Transverse colon (tissue), 4 donors: ENCODE results near the gene CYP8B1. TPM values are rescaled to one million over a fixed set of nuclear protein-coding genes. Genes with fewer than 3 reads are reported as not detected.

Experiments
- DNase-seq: peaks from one replicate; pipeline ENCODE4 v3.0.0-alpha.2; 2019
- H3K27ac ChIP-seq, 4 donors: fragments of 200-600 bp; sonication (generic); 2 replicates each; pipeline ENCODE4 v1.5.1; 2016 to 2018; ENCODE audit warnings: inconsistent platforms in 4 of 4
- H3K27me3 ChIP-seq: fragments of 200-600 bp; sonication (generic); 2 replicates; pipeline ENCODE4 v1.5.1; 2017; ENCODE audit warnings: inconsistent platforms
- H3K36me3 ChIP-seq, 4 donors: fragments of 200-600 bp; sonication (generic); 2 replicates each; pipeline ENCODE4 v1.5.1; 2017 to 2019; ENCODE audit warnings: inconsistent platforms in 4 of 4
- H3K4me1 ChIP-seq, 4 donors: fragments of 200-600 bp; sonication (generic); 2 replicates each; pipeline ENCODE4 v1.5.1; 2017 to 2020; ENCODE audit warnings: inconsistent platforms in 4 of 4
- H3K4me3 ChIP-seq, 4 donors: fragments of 200-600 bp; sonication (generic); 1 replicate in 1 of 4; 2 replicates in 3 of 4; pipeline versions ENCODE4 v1.5.1 to v1.6.1; 2017 to 2019; ENCODE audit warnings: inconsistent platforms in 4 of 4
- H3K9me3 ChIP-seq, 2 donors: fragments of 200-600 bp; sonication (generic); 2 replicates each; pipeline ENCODE4 v1.5.1; 2017 to 2019; ENCODE audit warnings: inconsistent platforms in 2 of 2
- CTCF ChIP-seq, 5 experiments: fragments of 200-600 bp in 3 of 5; fragments of 450-650 bp in 2 of 5; sonication (generic) in 3 of 5; IDR thresholded peaks; 1 replicate in 2 of 5; 2 replicates in 3 of 5; pipeline ENCODE4 v1.5.1; 2016 to 2017; ENCODE audit warnings: antibody characterized with exemption in 5 of 5, inconsistent platforms in 3 of 5, mild to moderate bottlenecking in 2 of 5, moderate library complexity in 1 of 5
- EP300 ChIP-seq: sonication (generic); formaldehyde crosslinking; IDR thresholded peaks from one replicate; pipeline ENCODE4 v1.6.1; 2017; ENCODE audit warnings: antibody characterized with exemption, low read depth
- POLR2A ChIP-seq: fragments of 450-650 bp; IDR thresholded peaks from one replicate; pipeline ENCODE4 v1.6.1; 2016; ENCODE audit warnings: antibody characterized with exemption, mild to moderate bottlenecking, moderate library complexity
- POLR2AphosphoS5 ChIP-seq, 3 donors: sonication (generic); formaldehyde crosslinking; IDR thresholded peaks; one replicate each; pipeline ENCODE4 v1.6.1; 2016; ENCODE audit warnings: antibody characterized with exemption in 3 of 3
- WGBS, 2 donors: methylation state at CpG; one replicate each; pipeline ENCODE4 v1.1.5; 2018; ENCODE audit warnings: low coverage in 1 of 2; 5-methylcytosine and 5-hydroxymethylcytosine counted together
- in situ Hi-C, 4 donors: fragments of 200-750 bp; cut with MboI; loops; one replicate each; pipeline versions ENCODE4 v1.15.0 to v1.15.1; 2017; ENCODE audit warnings: low sequenced_read_pairs in 3 of 4, low pct_ligation_motif_present in 1 of 4, low pct_unique_long_range_greater_than_20kb in 1 of 4
- intact Hi-C: fragments of 100-400 bp; cut with DNase I; formaldehyde crosslinking; loops from one replicate; pipeline ENCODE4 v1.15.1; 2023; ENCODE audit warnings: low total_unique reads
- total RNA-seq, 4 donors: library from RNA; depleted of rRNA; stranded (reverse); fragments of >200 nt; gene quantifications; one replicate each; pipeline ENCODE4 v1.1.0, GENCODE V29; 2016

CYP8B1 gene
- total RNA-seq, 4 donors from 2014 or later, result not detected

GRCh38 chr3:42904076-42904475, 28.4 kb upstream of the CYP8B1 start:
- TF ChIP-seq POLR2A (no peak), POLR2AphosphoS5 (IDR thresholded peaks at IDR 0.05) (no peak), EP300 (no peak), CTCF (IDR thresholded peaks at IDR 0.05) (no peak)
- no peaks in the 10 kb centered on the region for H3K9me3 ChIP-seq
- in situ Hi-C loops, result no loop called here
- peaks cover 0 to 13% (median 9%) of the 10 kb centered on the region in 4 donors for H3K4me1 ChIP-seq
- H3K27ac ChIP-seq, result no peak overlapping the region
- DNase-seq, result no peak
- H3K36me3 ChIP-seq, result no peaks in the 10 kb centered on the region
- no peak overlapping the region for H3K4me3 ChIP-seq
- no peaks in the 10 kb centered on the region for H3K27me3 ChIP-seq
- intact Hi-C loops, result no loop called here
- 80 to 81% methylated on average over 1 of the region's 1 CpG for WGBS, 2 donors

- intact Hi-C loops (no loop called here), in situ Hi-C loops (no loop called here)
- no peak overlapping the region for H3K27ac ChIP-seq
- H3K27me3 ChIP-seq, result no peaks in the 10 kb centered on the region
- no peaks in the 10 kb centered on the region for H3K36me3 ChIP-seq
- TF ChIP-seq EP300, result no peak
- no peak for TF ChIP-seq POLR2A
- no peak for TF ChIP-seq POLR2AphosphoS5 (IDR thresholded peaks at IDR 0.05)
- TF ChIP-seq CTCF (IDR thresholded peaks at IDR 0.05), result no peak
- H3K4me1 ChIP-seq, result peaks cover 0 to 10% (median 8%) of the 10 kb centered on the region in 4 donors
- WGBS, 2 donors, result 83% methylated on average over 2 of the region's 2 CpGs; no CpG with 5 or more reads in 1 of the 2 donors
- no peaks in the 10 kb centered on the region for H3K9me3 ChIP-seq
- H3K4me3 ChIP-seq, result no peak overlapping the region
- DNase-seq, result no peak
Measured at GRCh38 chr3:42902257-42902656, 26.6 kb upstream of the CYP8B1 start.

GRCh38 chr3:42901073-42901415, 25.4 kb upstream of the CYP8B1 start:
- no peak for DNase-seq
- in situ Hi-C loops, result no loop called here
- no peaks in the 10 kb centered on the region for H3K9me3 ChIP-seq
- H3K27me3 ChIP-seq, result no peaks in the 10 kb centered on the region
- 67 to 81% methylated on average over 2 to 3 of the region's 3 CpGs for WGBS, 2 donors
- no peaks in the 10 kb centered on the region for H3K36me3 ChIP-seq
- H3K4me3 ChIP-seq, result no peak overlapping the region
- intact Hi-C loops, result no loop called here
- no peaks in the 10 kb centered on the region for H3K4me1 ChIP-seq
- TF ChIP-seq POLR2AphosphoS5 (IDR thresholded peaks at IDR 0.05), result no peak
- no peak for TF ChIP-seq POLR2A
- no peak for TF ChIP-seq EP300
- no peak for TF ChIP-seq CTCF (IDR thresholded peaks at IDR 0.05)
- no peak overlapping the region for H3K27ac ChIP-seq

- Histone ChIP-seq H3K4me1 (no peaks in the 10 kb centered on the region), H3K4me3 (no peak overlapping the region), H3K27ac (no peak overlapping the region), H3K36me3 (no peaks in the 10 kb centered on the region), H3K27me3 (no peaks in the 10 kb centered on the region), H3K9me3 (no peaks in the 10 kb centered on the region)
- WGBS, 2 donors, result 79 to 93% methylated on average over 3 to 8 of the region's 8 CpGs
- TF ChIP-seq POLR2AphosphoS5 (IDR thresholded peaks at IDR 0.05), result no peak
- TF ChIP-seq CTCF (IDR thresholded peaks at IDR 0.05), result no peak
- TF ChIP-seq POLR2A, result no peak
- no peak for TF ChIP-seq EP300
- no peak for DNase-seq
- in situ Hi-C loops (no loop called here), intact Hi-C loops (no loop called here)
Measured at GRCh38 chr3:42900226-42901072, 24.8 kb upstream of the CYP8B1 start.
